B cell (primary cell): ENCODE data around the gene SLC37A4. TPM values are rescaled to one million over a fixed set of nuclear protein-coding genes. Genes with fewer than 3 reads are reported as not detected.
A peak's percentile ranks its signal among the peaks of the same experiment; 100 is the strongest.

Experiments
- ATAC-seq: fragments of 200-7000 bp; cut with Tn5 transposase; one replicate; pipeline ENCODE4 v1.10.0; 2021; ENCODE audit warnings: low read depth, mild to moderate bottlenecking, moderate number of reproducible peaks, moderate library complexity
- CTCF ChIA-PET: fragments of 350-600 bp; sonication (Branson Sonifier 250); formaldehyde crosslinking; loops from one replicate; lab custom pipeline; 2021; ENCODE audit warnings: antibody characterized with exemption, inconsistent platforms; lab: Charles Lee
- POLR2A ChIA-PET: fragments of 350-600 bp; sonication (Branson Sonifier 250); formaldehyde crosslinking; loops from one replicate; lab custom pipeline; 2021; ENCODE audit warnings: antibody characterized with exemption; lab: Charles Lee
- DNase-seq: peaks from one replicate; pipeline ENCODE4 v3.0.0; 2013
- H2AFZ ChIP-seq: 2 replicates; pipeline ENCODE4 v1.6.1; 2012; ENCODE audit warnings: mild to moderate bottlenecking, low read depth, low read length; ENCODE audit not compliant: insufficient read depth, poor library complexity, severe bottlenecking
- H3K27ac ChIP-seq, 2 donors: 1 replicate in 1 of 2; 2 replicates in 1 of 2; pipeline ENCODE4 v1.5.1; 2012 to 2013; ENCODE audit warnings: low read length in 2 of 2, mild to moderate bottlenecking in 2 of 2, moderate library complexity in 1 of 2
- H3K27me3 ChIP-seq, 4 experiments: fragments of 200-600 bp in 1 of 4; sonication (generic) in 1 of 4; replicated peaks in 1 of 4; 1 replicate in 2 of 4; 2 replicates in 2 of 4; pipeline versions ENCODE4 v1.6.1 to v1.7.0; 2013 to 2016; ENCODE audit warnings: low read length in 3 of 4, mild to moderate bottlenecking in 2 of 4, mixed read lengths in 1 of 4, moderate library complexity in 1 of 4; ENCODE audit not compliant: insufficient read depth in 4 of 4, control insufficient read depth in 3 of 4; ENCODE audit errors: control extremely low read depth in 1 of 4
- H3K36me3 ChIP-seq, 2 experiments: replicated peaks in 1 of 2; 1 replicate in 1 of 2; 2 replicates in 1 of 2; pipeline versions ENCODE4 v1.6.1 to v1.7.1; 2013; ENCODE audit warnings: low read length in 1 of 2; ENCODE audit not compliant: insufficient read depth in 2 of 2, control insufficient read depth in 1 of 2; ENCODE audit errors: control extremely low read depth in 1 of 2, extremely low read depth in 1 of 2
- H3K4me1 ChIP-seq, 2 donors: fragments of 200-600 bp in 1 of 2; sonication (generic) in 1 of 2; 1 replicate in 1 of 2; 2 replicates in 1 of 2; pipeline versions ENCODE4 v1.5.1 to v1.6.1; 2013 to 2017; ENCODE audit warnings: low read length in 2 of 2; ENCODE audit not compliant: control insufficient read depth in 2 of 2, insufficient read depth in 2 of 2
- H3K4me2 ChIP-seq: replicated peaks from 2 replicates; pipeline ENCODE3; 2012; ENCODE audit warnings: mild to moderate bottlenecking, low read depth, low read length; ENCODE audit not compliant: poor library complexity, severe bottlenecking
- H3K4me3 ChIP-seq, 5 experiments: fragments of 200-600 bp in 1 of 5; sonication (generic) in 1 of 5; 1 replicate in 3 of 5; 2 replicates in 2 of 5; pipeline versions ENCODE4 v1.5.1 to v1.7.0; 2011 to 2016; ENCODE audit warnings: low read length in 4 of 5, mild to moderate bottlenecking in 4 of 5, low read depth in 2 of 5, control low read depth in 1 of 5, moderate library complexity in 1 of 5; ENCODE audit not compliant: insufficient read depth in 1 of 5; ENCODE audit errors: control extremely low read depth in 1 of 5, extremely low read depth in 1 of 5
- H3K79me2 ChIP-seq: fragments of 200-600 bp; sonication (generic); one replicate; pipeline ENCODE4 v1.6.0; 2016; ENCODE audit warnings: low read length; ENCODE audit not compliant: control insufficient read depth, insufficient read depth
- H3K9ac ChIP-seq: fragments of 200-600 bp; sonication (generic); 2 replicates; pipeline ENCODE4 v1.6.1; 2017; ENCODE audit warnings: mild to moderate bottlenecking, low read length, moderate library complexity
- H3K9me3 ChIP-seq, 3 donors: one replicate each; pipeline versions ENCODE4 v1.6.1 to v1.7.1; 2013; ENCODE audit warnings: low read length in 2 of 3; ENCODE audit not compliant: control insufficient read depth in 2 of 3, insufficient read depth in 1 of 3; ENCODE audit errors: control extremely low read depth in 1 of 3
- H4K20me1 ChIP-seq: 2 replicates; pipeline ENCODE4 v1.6.0; 2012; ENCODE audit warnings: mild to moderate bottlenecking, low read length; ENCODE audit not compliant: insufficient read depth, control insufficient read depth, poor library complexity, severe bottlenecking
- H3K27ac Mint-ChIP-seq: one replicate; pipeline ENCODE4 v1.8.0; 2021; ENCODE audit warnings: mixed read lengths
- H3K27me3 Mint-ChIP-seq: one replicate; pipeline ENCODE4 v1.8.0; 2021; ENCODE audit warnings: mixed read lengths
- H3K4me1 Mint-ChIP-seq: one replicate; pipeline ENCODE4 v1.8.0; 2021; ENCODE audit warnings: mixed read lengths
- H3K4me3 Mint-ChIP-seq: one replicate; pipeline ENCODE4 v1.8.0; 2021; ENCODE audit warnings: mixed read lengths
- H3K9me3 Mint-ChIP-seq: one replicate; pipeline ENCODE4 v1.8.0; 2022; ENCODE audit warnings: mixed read lengths; ENCODE audit not compliant: insufficient read depth
- CTCF ChIP-seq: fragments of 200-600 bp; IDR thresholded peaks from one replicate; pipeline ENCODE4 v1.8.0; 2022; ENCODE audit warnings: antibody characterized with exemption, mild to moderate bottlenecking
- EZH2 ChIP-seq: IDR thresholded peaks from 2 replicates; pipeline ENCODE4 v1.6.1; 2012; ENCODE audit warnings: borderline replicate concordance, low read depth, mild to moderate bottlenecking, moderate library complexity, low read length; ENCODE audit not compliant: insufficient read depth, poor library complexity, severe bottlenecking
- WGBS: methylation state at CpG from one replicate; pipeline ENCODE4 v1.1.5; 2013; ENCODE audit warnings: missing lambda C conversion rate; ENCODE audit not compliant: insufficient coverage; 5-methylcytosine and 5-hydroxymethylcytosine counted together
- intact Hi-C: fragments of 100-400 bp; cut with micrococcal nuclease; formaldehyde crosslinking; loops from one replicate; pipeline ENCODE4 v1.10.0; 2022
- polyA plus RNA-seq: library from polyadenylated mRNA; depleted of rRNA; stranded (reverse); fragments of >200 nt; gene quantifications from 2 replicates; pipeline ENCODE4 v1.2.3, GENCODE V29; 2012
- total RNA-seq, 2 donors: library from RNA; stranded (reverse); fragments of 120-200 nt in 1 of 2; gene quantifications; 1 replicate in 1 of 2; 2 replicates in 1 of 2; pipeline versions ENCODE4 v1.2.3 to v1.2.4, GENCODE V29; 2013 to 2022

The SLC37A4 gene
- total and polyA plus RNA-seq, 2 donors (not counting 1 experiment from before 2014, with no cell fraction given) = 14.3 to 26.3 TPM

- no peaks in the 10 kb centered on the region for H4K20me1 ChIP-seq
- no peak for ATAC-seq
- H2AFZ ChIP-seq = peak overlapping the region; percentile 90
- TF ChIP-seq CTCF (no peak), EZH2 (no peak)
- intact Hi-C loops = loop anchor here (1.0 to 5.0 kb wide), 5 partner anchors 19 to 427 kb away; partner anchors contain the start of genes ARCN1, HYOU1, RPS25 and SLC37A4
- Mint-ChIP-seq H3K27ac (peak overlapping the region; percentile 94), H3K27me3 (no peaks in the 10 kb centered on the region), H3K4me1 (peaks cover 35% of the 10 kb centered on the region), H3K9me3 (no peaks in the 10 kb centered on the region), H3K4me3 (peak overlapping the region; percentile 99)
- peak overlapping the region in 3 of 5 experiments; percentile 78 to 90 (median 85) for H3K4me3 ChIP-seq
- peak overlapping the region; percentile 90 for H3K4me2 ChIP-seq
- peak overlapping the region in 1 of 2 donors; percentile 77 for H3K27ac ChIP-seq
- WGBS = 100% methylated on average over 3 of the region's 6 CpGs
- H3K9me3 ChIP-seq = no peaks in the 10 kb centered on the region
- ChIA-PET POLR2A (no interaction called here), CTCF (interaction anchor here (0.8 to 2.3 kb wide), 3 partner anchors 19 to 309 kb away, joined by 3 to 8 read pairs (median 3); partner anchors contain the start of genes RPS25 and TRAPPC4)
- peaks cover 17 to 22% of the 10 kb centered on the region in 2 donors for H3K4me1 ChIP-seq
- H3K79me2 ChIP-seq = peaks cover 35% of the 10 kb centered on the region
- peaks cover 3 to 24% of the 10 kb centered on the region in 2 experiments for H3K36me3 ChIP-seq
- H3K9ac ChIP-seq = peak overlapping the region; percentile 88
- no peak for DNase-seq
- H3K27me3 ChIP-seq = no peaks in the 10 kb centered on the region
These were observed 31.9 kb downstream of the SLC37A4 start for GRCh38 chr11:118998822-118999221.

DNA sequence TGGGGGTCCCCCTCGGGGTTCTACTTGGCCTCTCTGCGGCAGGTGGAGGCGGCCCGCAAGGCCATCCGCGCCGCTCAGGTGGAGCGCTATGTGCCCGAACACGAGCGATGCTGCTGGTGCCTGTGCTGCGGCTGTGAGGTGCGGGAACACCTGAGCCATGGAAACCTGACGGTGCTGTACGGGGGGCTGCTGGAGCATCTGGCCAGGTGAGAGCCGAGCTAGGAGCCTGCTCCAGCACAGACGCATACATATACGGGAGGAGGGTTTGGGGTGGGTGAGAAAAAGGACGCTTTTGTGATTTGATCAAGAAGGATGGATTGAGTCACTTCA, 32.3 kb downstream of the SLC37A4 start:
- H3K9me3 ChIP-seq = no peaks in the 10 kb centered on the region
- peak overlapping the region; percentile 88 for H3K9ac ChIP-seq
- H3K4me2 ChIP-seq = peak overlapping the region; percentile 90
- peaks cover 17 to 22% of the 10 kb centered on the region in 2 donors for H3K4me1 ChIP-seq
- peak overlapping the region; percentile 6 to 90 (median 82) for H3K4me3 ChIP-seq
- Mint-ChIP-seq H3K9me3 (no peaks in the 10 kb centered on the region), H3K4me3 (peak overlapping the region; percentile 99), H3K27ac (peak overlapping the region; percentile 94), H3K4me1 (peaks cover 35% of the 10 kb centered on the region), H3K27me3 (no peaks in the 10 kb centered on the region)
- CTCF ChIA-PET = interaction anchor here (1.0 to 2.3 kb wide), 2 partner anchors 19 to 309 kb away, joined by 3 to 8 read pairs; partner anchors contain the start of genes RPS25 and TRAPPC4
- peak overlapping the region; percentile 39 to 77 for H3K27ac ChIP-seq
- H4K20me1 ChIP-seq = no peaks in the 10 kb centered on the region
- H3K79me2 ChIP-seq = peaks cover 35% of the 10 kb centered on the region
- peak overlapping the region; percentile 90 for H2AFZ ChIP-seq
- intact Hi-C loops = loop anchor here (1.0 to 5.0 kb wide), 5 partner anchors 20 to 426 kb away; partner anchors contain the start of genes ARCN1, HYOU1, RPS25 and SLC37A4
- ATAC-seq (no peak), DNase-seq (no peak)
- no peak for TF ChIP-seq CTCF
- WGBS = 6% methylated on average over 18 of the region's 19 CpGs
- POLR2A ChIA-PET = interaction anchor here (1.0 to 1.2 kb wide), 4 partner anchors 15 to 1853 kb away, joined by 3 to 14 read pairs (median 4); partner anchors contain the start of genes RPS25 and TRAPPC4
- H3K36me3 ChIP-seq = peaks cover 3 to 23% of the 10 kb centered on the region in 2 experiments
- H3K27me3 ChIP-seq = no peaks in the 10 kb centered on the region
